Activated naive CD4-positive, alpha-beta T cell treated with anti-CD3 and anti-CD28 coated beads for 36 hours (primary cell): ENCODE results near the gene PLEKHH2. TPM values are rescaled to one million over a fixed set of nuclear protein-coding genes. Genes with fewer than 3 reads are reported as not detected.
"Not testable (repeated sequence)": the region's sequence is repeated elsewhere in the genome, so short reads cannot be mapped to it uniquely, and the experiment has no call there.

Experiments used
- CTCF ChIA-PET: fragments of 350-600 bp; sonication (Branson Sonifier 250); formaldehyde crosslinking; loops from one replicate; lab custom pipeline; 2021; ENCODE audit warnings: antibody characterized with exemption; lab: Charles Lee
- DNase-seq: peaks from one replicate; pipeline ENCODE4 v3.0.0-alpha.2; 2020
- H3K27ac Mint-ChIP-seq: one replicate; pipeline ENCODE4 v1.8.0; 2021; ENCODE audit warnings: mild to moderate bottlenecking, mixed read lengths
- H3K27me3 Mint-ChIP-seq: one replicate; pipeline ENCODE4 v1.8.0; 2021; ENCODE audit warnings: low read depth, mixed read lengths
- H3K36me3 Mint-ChIP-seq: one replicate; pipeline ENCODE4 v1.8.0; 2021; ENCODE audit warnings: low read depth, mixed read lengths
- H3K4me1 Mint-ChIP-seq: one replicate; pipeline ENCODE4 v1.8.0; 2021; ENCODE audit warnings: low read depth, mixed read lengths
- H3K4me3 Mint-ChIP-seq: one replicate; pipeline ENCODE4 v1.8.0; 2021; ENCODE audit warnings: mild to moderate bottlenecking, moderate library complexity, mixed read lengths
- H3K9me3 Mint-ChIP-seq: one replicate; pipeline ENCODE4 v1.8.0; 2021; ENCODE audit warnings: mixed read lengths
- intact Hi-C: fragments of 100-400 bp; cut with micrococcal nuclease; formaldehyde crosslinking; loops from one replicate; pipeline ENCODE4 v1.15.1; 2023
- total RNA-seq, 2 experiments: library from RNA; stranded (reverse); gene quantifications; one replicate each; pipeline ENCODE4 v1.2.3, GENCODE V29; 2021

Gene PLEKHH2
- total RNA-seq, 2 experiments from 2014 or later, result 0.64 to 0.72 TPM

GRCh38 chr2:43707255-43708015, 70.4 kb downstream of the PLEKHH2 start:
- CTCF ChIA-PET, result no interaction called here
- no peak for DNase-seq
- no peak overlapping the region for H3K4me3 Mint-ChIP-seq
- no peaks in the 10 kb centered on the region for H3K4me1 Mint-ChIP-seq
- H3K36me3 Mint-ChIP-seq, result no peaks in the 10 kb centered on the region
- H3K9me3 Mint-ChIP-seq, result no peaks in the 10 kb centered on the region
- peaks cover 6% of the 10 kb centered on the region for H3K27me3 Mint-ChIP-seq
- H3K27ac Mint-ChIP-seq, result no peak overlapping the region
- intact Hi-C loops, result no loop called here

DNA sequence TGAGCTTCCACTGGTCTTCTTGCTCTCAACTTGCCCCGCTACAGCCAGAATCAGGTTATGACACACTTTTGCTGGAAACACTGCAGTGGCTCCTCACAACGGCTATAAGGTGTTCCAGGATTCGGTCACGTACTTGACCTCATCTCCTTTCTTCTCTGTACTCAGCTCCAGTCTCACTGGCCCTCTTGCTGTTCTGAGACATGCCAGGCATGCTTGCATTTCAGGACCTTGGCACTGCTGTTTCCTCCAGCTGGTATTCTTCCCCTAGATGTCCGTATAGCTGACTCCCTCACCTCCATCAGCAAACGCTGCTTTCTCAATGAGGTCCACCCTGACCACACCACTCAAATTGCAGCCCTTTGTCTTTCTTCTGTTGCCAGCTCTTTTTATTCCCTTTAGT, 71.1 kb downstream of the PLEKHH2 start:
- H3K4me3 Mint-ChIP-seq, result no peak overlapping the region
- H3K4me1 Mint-ChIP-seq, result no peaks in the 10 kb centered on the region
- H3K27ac Mint-ChIP-seq, result no peak overlapping the region
- intact Hi-C loops, result no loop called here
- H3K9me3 Mint-ChIP-seq, result no peaks in the 10 kb centered on the region
- CTCF ChIA-PET, result no interaction called here
- H3K36me3 Mint-ChIP-seq, result no peaks in the 10 kb centered on the region
- H3K27me3 Mint-ChIP-seq, result peaks cover 3% of the 10 kb centered on the region
- DNase-seq, result no peak

- H3K4me1 Mint-ChIP-seq, result no peaks in the 10 kb centered on the region
- H3K27me3 Mint-ChIP-seq, result peaks cover 3% of the 10 kb centered on the region
- intact Hi-C loops, result no loop called here
- no peaks in the 10 kb centered on the region for H3K36me3 Mint-ChIP-seq
- H3K9me3 Mint-ChIP-seq, result no peaks in the 10 kb centered on the region
- no peak overlapping the region for H3K4me3 Mint-ChIP-seq
- no peak overlapping the region for H3K27ac Mint-ChIP-seq
- DNase-seq, result no peak
- CTCF ChIA-PET, result no interaction called here
Observed at GRCh38 chr2:43708891-43709290, 71.8 kb downstream of the PLEKHH2 start.

- H3K9me3 Mint-ChIP-seq, result no peaks in the 10 kb centered on the region
- CTCF ChIA-PET, result interaction anchor here (0.6 kb wide), 1 partner anchor 18 kb away, joined by 5 read pairs; no protein-coding TSS in a partner anchor
- no peaks in the 10 kb centered on the region for H3K4me1 Mint-ChIP-seq
- no peak for DNase-seq
- intact Hi-C loops, result no loop called here
- H3K27ac Mint-ChIP-seq, result no peak overlapping the region
- no peaks in the 10 kb centered on the region for H3K36me3 Mint-ChIP-seq
- H3K4me3 Mint-ChIP-seq, result no peak overlapping the region
- peaks cover 3% of the 10 kb centered on the region for H3K27me3 Mint-ChIP-seq
Observed at GRCh38 chr2:43710866-43711265, 73.8 kb downstream of the PLEKHH2 start.

- no peak overlapping the region for H3K4me3 Mint-ChIP-seq
- H3K27ac Mint-ChIP-seq, result no peak overlapping the region
- no peaks in the 10 kb centered on the region for H3K9me3 Mint-ChIP-seq
- H3K36me3 Mint-ChIP-seq, result no peaks in the 10 kb centered on the region
- H3K27me3 Mint-ChIP-seq, result peaks cover 3% of the 10 kb centered on the region
- intact Hi-C loops, result no loop called here
- H3K4me1 Mint-ChIP-seq, result no peaks in the 10 kb centered on the region
- CTCF ChIA-PET, result no interaction called here
- no peak for DNase-seq
Observed at GRCh38 chr2:43714164-43714563, 77.1 kb downstream of the PLEKHH2 start.

- CTCF ChIA-PET, result interaction anchor here (0.6 kb wide), 1 partner anchor 18 kb away, joined by 9 read pairs; no protein-coding TSS in a partner anchor
- H3K36me3 Mint-ChIP-seq, result no peaks in the 10 kb centered on the region
- no peaks in the 10 kb centered on the region for H3K4me1 Mint-ChIP-seq
- no peak overlapping the region for H3K27ac Mint-ChIP-seq
- no peak for DNase-seq
- intact Hi-C loops, result no loop called here
- H3K27me3 Mint-ChIP-seq, result peaks cover 3% of the 10 kb centered on the region
- H3K9me3 Mint-ChIP-seq, result no peaks in the 10 kb centered on the region
- no peak overlapping the region for H3K4me3 Mint-ChIP-seq
Observed at GRCh38 chr2:43715300-43716098, 78.4 kb downstream of the PLEKHH2 start.

GRCh38 chr2:43717322-43717721, 80.3 kb downstream of the PLEKHH2 start:
- Mint-ChIP-seq H3K27ac (no peak overlapping the region), H3K4me3 (no peak overlapping the region)
- CTCF ChIA-PET, result no interaction called here

DNA sequence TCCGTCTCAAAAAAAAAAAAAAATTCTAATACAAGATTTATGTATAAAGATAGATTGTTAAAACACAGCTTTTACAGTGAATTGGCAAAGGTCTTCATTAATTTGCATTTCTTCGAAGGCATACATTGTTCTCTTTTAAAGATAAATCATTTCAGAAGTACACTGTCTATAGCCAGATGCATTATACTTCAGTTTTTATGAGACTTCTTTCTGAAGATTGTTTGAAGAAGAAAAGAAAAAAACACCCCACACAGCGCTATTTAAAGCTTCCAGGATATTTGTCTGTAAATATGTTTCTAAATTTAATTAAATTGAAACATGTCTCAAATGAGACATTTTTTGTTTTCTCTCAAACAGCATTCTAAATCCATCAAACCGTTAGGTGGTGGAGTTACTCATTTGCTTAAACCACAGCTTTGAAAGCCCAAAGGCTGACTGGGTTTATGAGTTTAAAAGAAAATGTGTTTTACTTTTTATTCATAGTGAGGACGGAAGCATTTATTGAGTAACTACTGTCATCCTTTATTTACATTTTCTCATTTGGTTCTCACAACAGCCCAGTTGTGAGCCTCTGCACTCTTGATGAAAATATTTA, 81.6 kb downstream of the PLEKHH2 start:
- CTCF ChIA-PET, result no interaction called here
- no peaks in the 10 kb centered on the region for H3K4me1 Mint-ChIP-seq
- no peak overlapping the region for H3K27ac Mint-ChIP-seq
- no peak for DNase-seq
- intact Hi-C loops, result no loop called here
- H3K27me3 Mint-ChIP-seq, result no peaks in the 10 kb centered on the region
- H3K9me3 Mint-ChIP-seq, result no peaks in the 10 kb centered on the region
- no peak overlapping the region for H3K4me3 Mint-ChIP-seq
- H3K36me3 Mint-ChIP-seq, result no peaks in the 10 kb centered on the region

More at GRCh38 chr2:43717322-43717721, 80.3 kb downstream of the PLEKHH2 start:
- Mint-ChIP-seq H3K36me3 (no peaks in the 10 kb centered on the region), H3K4me1 (no peaks in the 10 kb centered on the region), H3K9me3 (no peaks in the 10 kb centered on the region), H3K27me3 (no peaks in the 10 kb centered on the region)
- DNase-seq, result no peak
- intact Hi-C loops, result no loop called here

- H3K4me1 Mint-ChIP-seq, result no peaks in the 10 kb centered on the region
- intact Hi-C loops, result no loop called here
- no peak overlapping the region for H3K27ac Mint-ChIP-seq
- DNase-seq, result no peak
- H3K4me3 Mint-ChIP-seq, result no peak overlapping the region
- no peaks in the 10 kb centered on the region for H3K36me3 Mint-ChIP-seq
- CTCF ChIA-PET, result no interaction called here
- no peaks in the 10 kb centered on the region for H3K27me3 Mint-ChIP-seq
- no peaks in the 10 kb centered on the region for H3K9me3 Mint-ChIP-seq
Observed at GRCh38 chr2:43724728-43725526, 87.9 kb downstream of the PLEKHH2 start.

DNA sequence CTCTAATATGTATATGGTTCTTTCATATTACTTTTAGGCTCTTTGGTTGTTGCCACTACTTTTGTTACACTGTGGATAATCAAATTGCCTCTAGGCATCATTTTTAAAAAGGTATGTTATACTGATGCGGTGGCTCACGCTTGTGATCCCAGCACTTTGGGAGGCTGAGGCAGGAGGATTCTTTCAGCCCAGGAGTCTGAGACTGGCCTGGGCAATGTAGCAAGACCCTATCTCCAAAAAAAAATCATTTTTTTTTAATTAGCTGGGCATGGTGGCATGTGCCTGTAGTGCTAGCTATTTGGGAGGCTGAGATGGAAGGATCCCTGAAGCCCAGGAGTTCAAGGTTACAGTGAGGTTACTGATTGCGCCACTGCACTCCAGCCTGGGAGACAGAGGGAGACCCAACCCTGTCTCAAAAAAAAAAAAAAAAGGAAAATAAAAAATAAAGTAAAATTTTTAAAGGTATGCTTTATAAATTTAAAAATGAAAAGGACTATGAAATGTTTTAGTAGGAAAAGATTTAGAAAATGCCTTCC, 88.7 kb downstream of the PLEKHH2 start:
- CTCF ChIA-PET, result no interaction called here
- Mint-ChIP-seq H3K27ac (no peak overlapping the region), H3K4me3 (no peak overlapping the region), H3K36me3 (no peaks in the 10 kb centered on the region), H3K9me3 (no peaks in the 10 kb centered on the region), H3K27me3 (no peaks in the 10 kb centered on the region), H3K4me1 (no peaks in the 10 kb centered on the region)
- intact Hi-C loops, result no loop called here
- DNase-seq, result no peak

GRCh38 chr2:43726961-43727633, 90.0 kb downstream of the PLEKHH2 start:
- intact Hi-C loops, H3K4me3 Mint-ChIP-seq, H3K27ac Mint-ChIP-seq, H3K36me3 Mint-ChIP-seq, DNase-seq, CTCF ChIA-PET, H3K4me1 Mint-ChIP-seq, H3K9me3 Mint-ChIP-seq, H3K27me3 Mint-ChIP-seq: not testable (repeated sequence)
